H9 (cell line): ENCODE measurements around the gene FHL2. TPM values are rescaled to one million over a fixed set of nuclear protein-coding genes. Genes with fewer than 3 reads are reported as not detected.

Source experiments
- DNase-seq: peaks from one replicate; pipeline ENCODE4 v3.0.0-alpha.2; 2017
- H2AFZ ChIP-seq: one replicate; pipeline ENCODE4 v1.6.1; 2013; ENCODE audit warnings: mild to moderate bottlenecking, low read length, control low read depth, moderate library complexity
- H2AK5ac ChIP-seq: 2 replicates; pipeline ENCODE4 v1.6.1; 2013; ENCODE audit warnings: low read length, control low read depth, mixed read lengths; ENCODE audit not compliant: insufficient read length
- H2BK120ac ChIP-seq: one replicate; pipeline ENCODE4 v1.6.1; 2013; ENCODE audit warnings: low read depth, mild to moderate bottlenecking, low read length, control low read depth, inconsistent platforms; ENCODE audit not compliant: poor library complexity, severe bottlenecking
- H2BK12ac ChIP-seq: 2 replicates; pipeline ENCODE4 v1.6.1; 2013; ENCODE audit warnings: low read length, control low read depth, mixed read lengths, low read depth; ENCODE audit not compliant: insufficient read length
- H2BK15ac ChIP-seq: 2 replicates; pipeline ENCODE4 v1.6.1; 2013; ENCODE audit warnings: low read depth, low read length, control low read depth
- H2BK20ac ChIP-seq: one replicate; pipeline ENCODE4 v1.6.1; 2013; ENCODE audit warnings: low read depth, mild to moderate bottlenecking, low read length, control low read depth, inconsistent platforms; ENCODE audit not compliant: poor library complexity, severe bottlenecking
- H2BK5ac ChIP-seq: 2 replicates; pipeline ENCODE4 v1.6.1; 2013; ENCODE audit warnings: low read length, control low read depth, mixed read lengths; ENCODE audit not compliant: insufficient read length
- H3K14ac ChIP-seq: 2 replicates; pipeline ENCODE4 v1.6.1; 2013; ENCODE audit warnings: low read length, control low read depth; ENCODE audit not compliant: insufficient read depth
- H3K18ac ChIP-seq: 2 replicates; pipeline ENCODE4 v1.6.1; 2013; ENCODE audit warnings: low read depth, mild to moderate bottlenecking, mixed read lengths, low read length, control low read depth; ENCODE audit not compliant: insufficient read length
- H3K23ac ChIP-seq: 2 replicates; pipeline ENCODE4 v1.6.1; 2013; ENCODE audit warnings: low read length, control low read depth, mixed read lengths, low read depth; ENCODE audit not compliant: insufficient read length
- H3K23me2 ChIP-seq: 2 replicates; pipeline ENCODE4 v1.6.1; 2013; ENCODE audit warnings: low read depth, mild to moderate bottlenecking, mixed read lengths, low read length, control low read depth; ENCODE audit not compliant: insufficient read length, poor library complexity, severe bottlenecking
- H3K27ac ChIP-seq: 2 replicates; pipeline ENCODE4 v1.5.1; 2013; ENCODE audit warnings: low read length, control low read depth, mixed read lengths, low read depth; ENCODE audit not compliant: insufficient read length
- H3K27me3 ChIP-seq: 2 replicates; pipeline ENCODE4 v1.6.1; 2013; ENCODE audit warnings: low read length, control low read depth, inconsistent platforms; ENCODE audit not compliant: insufficient read depth
- H3K4ac ChIP-seq: 2 replicates; pipeline ENCODE4 v1.6.1; 2013; ENCODE audit warnings: low read depth, mild to moderate bottlenecking, control low read depth, inconsistent platforms, low read length, moderate library complexity
- H3K4me1 ChIP-seq: 2 replicates; pipeline ENCODE4 v1.6.1; 2013; ENCODE audit warnings: low read length, control low read depth, inconsistent platforms; ENCODE audit not compliant: insufficient read depth
- H3K4me2 ChIP-seq: 2 replicates; pipeline ENCODE4 v1.6.1; 2013; ENCODE audit warnings: low read length, control low read depth, mixed read lengths; ENCODE audit not compliant: insufficient read length, insufficient read depth
- H3K56ac ChIP-seq: 2 replicates; pipeline ENCODE4 v1.6.1; 2013; ENCODE audit warnings: low read depth, mild to moderate bottlenecking, mixed read lengths, low read length, control low read depth; ENCODE audit not compliant: insufficient read length
- H3K79me1 ChIP-seq: 2 replicates; pipeline ENCODE4 v1.6.1; 2013; ENCODE audit warnings: low read depth, mild to moderate bottlenecking, moderate library complexity, low read length, control low read depth, inconsistent platforms; ENCODE audit not compliant: insufficient read depth, poor library complexity, severe bottlenecking
- H3K79me2 ChIP-seq: 2 replicates; pipeline ENCODE4 v1.6.1; 2013; ENCODE audit warnings: low read length, control low read depth, inconsistent platforms; ENCODE audit not compliant: insufficient read depth
- H3K9ac ChIP-seq: 2 replicates; pipeline ENCODE4 v1.6.1; 2013; ENCODE audit warnings: low read length, control low read depth, mixed read lengths; ENCODE audit not compliant: insufficient read length; ENCODE audit errors: extremely low read depth
- H3K9me3 ChIP-seq: one replicate; pipeline ENCODE4 v1.6.1; 2013; ENCODE audit warnings: low read depth, low read length, inconsistent platforms; ENCODE audit not compliant: control insufficient read depth
- H3T11ph ChIP-seq: one replicate; pipeline ENCODE4 v1.6.1; 2013; ENCODE audit warnings: mild to moderate bottlenecking, low read length, control low read depth, inconsistent platforms
- H4K20me1 ChIP-seq: one replicate; pipeline ENCODE4 v1.6.1; 2013; ENCODE audit not compliant: control insufficient read depth, insufficient read length, insufficient read depth
- H4K5ac ChIP-seq: 2 replicates; pipeline ENCODE4 v1.6.1; 2013; ENCODE audit warnings: low read depth, mild to moderate bottlenecking, mixed read lengths, low read length, control low read depth; ENCODE audit not compliant: insufficient read length
- H4K8ac ChIP-seq: replicated peaks from 2 replicates; pipeline ENCODE4 v1.6.1; 2013; ENCODE audit warnings: low read length, control low read depth, mixed read lengths, low read depth; ENCODE audit not compliant: insufficient read length
- H4K91ac ChIP-seq: 2 replicates; pipeline ENCODE4 v1.6.1; 2013; ENCODE audit warnings: low read depth, mild to moderate bottlenecking, moderate library complexity, mixed read lengths, low read length, control low read depth; ENCODE audit not compliant: insufficient read length
- H3K27ac Mint-ChIP-seq, 3 experiments: 2 replicates in 2 of 3; 3 replicates in 1 of 3; pipeline ENCODE4 v1.8.0; 2020 to 2021; ENCODE audit warnings: mixed read lengths in 3 of 3, mild to moderate bottlenecking in 1 of 3, moderate library complexity in 1 of 3
- H3K27me3 Mint-ChIP-seq: 2 replicates; pipeline ENCODE4 v1.8.0; 2021; ENCODE audit warnings: low read depth, mild to moderate bottlenecking, moderate library complexity, mixed read lengths
- H3K36me3 Mint-ChIP-seq, 3 experiments: 2 replicates in 2 of 3; 3 replicates in 1 of 3; pipeline ENCODE4 v1.8.0; 2020 to 2021; ENCODE audit warnings: low read depth in 3 of 3, mixed read lengths in 3 of 3; ENCODE audit not compliant: insufficient read depth in 1 of 3
- H3K4me1 Mint-ChIP-seq, 2 experiments: 2 replicates each; pipeline ENCODE4 v1.8.0; 2020; ENCODE audit warnings: mixed read lengths in 2 of 2
- H3K4me3 Mint-ChIP-seq, 2 experiments: 2 replicates in 1 of 2; 3 replicates in 1 of 2; pipeline ENCODE4 v1.8.0; 2020 to 2021; ENCODE audit warnings: mild to moderate bottlenecking in 2 of 2, mixed read lengths in 2 of 2, moderate library complexity in 1 of 2
- H3K9me3 Mint-ChIP-seq, 2 experiments: 2 replicates in 1 of 2; 3 replicates in 1 of 2; pipeline ENCODE4 v1.8.0; 2020; ENCODE audit warnings: mild to moderate bottlenecking in 2 of 2, mixed read lengths in 2 of 2, moderate library complexity in 1 of 2
- WGBS: extraction: QIAGEN DNeasy Blood & Tissue Kit; methylation state at CpG from one replicate; pipeline ENCODE4 v1.1.7; 2013; ENCODE audit warnings: missing lambda C conversion rate, low lambda C conversion rate, mixed read lengths; ENCODE audit not compliant: insufficient read length; ENCODE audit errors: extremely low coverage; 5-methylcytosine and 5-hydroxymethylcytosine counted together
- total RNA-seq: library from RNA; stranded (reverse); gene quantifications from 2 replicates; pipeline ENCODE4 v1.2.1, GENCODE V29; 2021
- TF ChIP-seq, protein P1 (sequence below): fragments of 200-600 bp; sonication (generic); conservative IDR thresholded peaks from 3 replicates; pipeline ENCODE4 v1.8.0; 2021; ENCODE audit warnings: antibody characterized with exemption, mild to moderate bottlenecking

FHL2 gene
- total RNA-seq, 1 experiment from 2014 or later = 34.9 TPM

DNA sequence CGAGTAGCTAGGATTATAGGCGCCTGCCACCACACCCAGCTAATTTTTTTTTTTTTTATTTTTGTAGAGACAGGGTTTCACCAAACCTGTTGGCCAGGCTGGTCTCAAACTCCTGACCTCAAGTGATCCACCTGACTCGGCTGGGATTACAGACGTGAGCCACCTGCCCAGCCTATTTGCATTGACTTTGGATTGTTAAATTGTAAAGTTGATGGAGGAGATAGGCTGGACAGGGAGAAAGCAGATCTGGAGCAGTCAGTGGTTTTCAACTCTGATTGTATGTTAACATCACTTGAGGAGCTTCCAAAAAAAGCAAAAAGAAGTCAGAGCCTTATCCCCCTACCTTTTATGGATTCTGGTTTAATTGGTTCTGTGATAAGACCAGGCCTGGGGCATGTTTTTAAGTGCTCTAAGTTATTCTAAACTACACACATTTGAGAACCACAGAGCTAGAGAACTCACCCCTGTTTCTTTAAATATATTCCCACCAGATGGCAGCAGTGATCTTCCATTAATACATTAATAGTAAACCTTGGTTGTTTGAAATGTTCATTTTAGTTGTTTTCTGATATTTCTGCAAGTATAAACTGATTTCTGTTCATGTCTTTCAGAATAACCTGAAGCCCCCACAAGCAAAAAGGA is 54.0 kb downstream of the FHL2 start:
- Mint-ChIP-seq H3K4me1 (no peaks in the 10 kb centered on the region), H3K27ac (no peak overlapping the region), H3K27me3 (no peaks in the 10 kb centered on the region), H3K9me3 (no peaks in the 10 kb centered on the region), H3K36me3 (peaks cover 26 to 69% (median 67%) of the 10 kb centered on the region in 3 experiments; a peak in 6 of 7 replicates), H3K4me3 (no peak overlapping the region)
- no peak overlapping the region for H3K56ac ChIP-seq
- H3K23me2 ChIP-seq = no peaks in the 10 kb centered on the region
- H3K23ac ChIP-seq = no peak overlapping the region
- H3K27me3 ChIP-seq = no peaks in the 10 kb centered on the region
- H3K79me2 ChIP-seq = peaks cover 1% of the 10 kb centered on the region; the same call in 1 of the 2 replicates
- no peaks in the 10 kb centered on the region for H3K79me1 ChIP-seq
- no CpG with 5 or more reads among the region's 4 CpGs for WGBS
- H4K20me1 ChIP-seq = no peaks in the 10 kb centered on the region
- no peak overlapping the region for H4K5ac ChIP-seq
- no peak overlapping the region for H2BK120ac ChIP-seq
- H4K8ac ChIP-seq = no peak overlapping the region
- no peak overlapping the region for H3K27ac ChIP-seq
- no peak overlapping the region for H2BK5ac ChIP-seq
- TF ChIP-seq, protein P1, sequence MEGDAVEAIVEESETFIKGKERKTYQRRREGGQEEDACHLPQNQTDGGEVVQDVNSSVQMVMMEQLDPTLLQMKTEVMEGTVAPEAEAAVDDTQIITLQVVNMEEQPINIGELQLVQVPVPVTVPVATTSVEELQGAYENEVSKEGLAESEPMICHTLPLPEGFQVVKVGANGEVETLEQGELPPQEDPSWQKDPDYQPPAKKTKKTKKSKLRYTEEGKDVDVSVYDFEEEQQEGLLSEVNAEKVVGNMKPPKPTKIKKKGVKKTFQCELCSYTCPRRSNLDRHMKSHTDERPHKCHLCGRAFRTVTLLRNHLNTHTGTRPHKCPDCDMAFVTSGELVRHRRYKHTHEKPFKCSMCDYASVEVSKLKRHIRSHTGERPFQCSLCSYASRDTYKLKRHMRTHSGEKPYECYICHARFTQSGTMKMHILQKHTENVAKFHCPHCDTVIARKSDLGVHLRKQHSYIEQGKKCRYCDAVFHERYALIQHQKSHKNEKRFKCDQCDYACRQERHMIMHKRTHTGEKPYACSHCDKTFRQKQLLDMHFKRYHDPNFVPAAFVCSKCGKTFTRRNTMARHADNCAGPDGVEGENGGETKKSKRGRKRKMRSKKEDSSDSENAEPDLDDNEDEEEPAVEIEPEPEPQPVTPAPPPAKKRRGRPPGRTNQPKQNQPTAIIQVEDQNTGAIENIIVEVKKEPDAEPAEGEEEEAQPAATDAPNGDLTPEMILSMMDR = peak; percentile 56; the same call in 2 of the 3 replicates
- no peak overlapping the region for H3K14ac ChIP-seq
- no peaks in the 10 kb centered on the region for H3K9me3 ChIP-seq
- no peak overlapping the region for H2BK20ac ChIP-seq
- H2BK15ac ChIP-seq = no peak overlapping the region
- H4K91ac ChIP-seq = no peak overlapping the region
- no peak overlapping the region for H2AFZ ChIP-seq
- no peak overlapping the region for H2BK12ac ChIP-seq
- H3K9ac ChIP-seq = no peak overlapping the region
- H2AK5ac ChIP-seq = no peak overlapping the region
- no peak overlapping the region for H3K4ac ChIP-seq
- H3K18ac ChIP-seq = no peak overlapping the region
- no peak overlapping the region for H3K4me2 ChIP-seq
- no peak for DNase-seq
- H3K4me1 ChIP-seq = no peaks in the 10 kb centered on the region
- H3T11ph ChIP-seq = no peak overlapping the region
